ENCODE data around the gene CCDC47.
A peak's percentile ranks its signal among the peaks of the same experiment; 100 is the strongest.

The CCDC47 gene

DNA sequence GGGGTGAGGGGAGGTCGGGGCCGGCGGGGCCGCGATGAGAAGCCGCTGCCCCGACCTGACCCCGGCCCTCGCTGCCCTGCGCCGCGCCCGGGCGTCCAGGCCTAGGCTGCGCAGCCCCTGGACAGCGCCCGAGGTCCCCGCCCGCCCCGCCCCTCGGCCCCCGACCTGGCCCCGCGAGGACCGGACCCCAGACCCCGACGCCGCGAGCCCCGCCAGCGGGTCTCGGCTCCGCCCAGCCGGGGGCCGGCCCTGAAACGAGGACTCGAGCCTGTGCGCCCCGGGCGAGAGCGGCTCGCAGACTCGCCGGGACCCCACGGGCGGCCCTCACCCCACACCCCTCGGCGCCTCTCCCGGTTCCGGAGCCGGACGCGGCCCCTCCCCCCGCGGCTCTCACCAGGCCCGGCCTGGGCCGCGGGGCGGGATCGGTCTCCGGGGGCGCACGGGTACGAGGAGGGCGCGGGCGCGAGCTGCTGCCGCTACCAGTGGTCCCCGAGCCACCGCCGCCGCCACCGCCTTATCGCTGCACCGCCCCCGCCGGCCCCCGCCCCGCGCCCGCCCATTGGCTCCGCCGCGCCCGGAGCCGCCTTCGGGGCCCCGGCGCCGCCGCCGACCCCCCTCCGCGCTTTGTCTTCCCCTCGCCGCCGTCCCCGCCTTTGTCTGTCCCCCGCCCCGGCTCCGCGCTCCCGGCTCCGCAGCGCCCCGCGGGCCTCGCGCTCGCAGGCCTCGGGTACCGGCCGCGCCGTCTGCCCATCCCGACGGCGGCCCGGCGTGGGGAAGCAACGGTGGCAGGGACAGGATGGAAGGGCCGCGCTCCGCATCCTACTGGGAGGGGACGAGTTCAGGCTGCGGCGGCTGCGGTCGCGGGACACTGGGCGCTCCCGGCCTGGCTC lies 73.5 kb downstream of the CCDC47 start, which contains the start of gene LIMD2:
Gene LIMD2, minus strand, starts transcription at position 488 of the 890 bp plus-strand sequence. CDS start 827 bp downstream, outside the sequence.
- TF ChIP-seq CTCF (IDR thresholded peaks at IDR 0.05): no peak

- no peak for TF ChIP-seq CTCF (IDR thresholded peaks at IDR 0.05)
These were observed 74.3 kb downstream of the CCDC47 start for GRCh38 chr17:63698886-63699637.

DNA sequence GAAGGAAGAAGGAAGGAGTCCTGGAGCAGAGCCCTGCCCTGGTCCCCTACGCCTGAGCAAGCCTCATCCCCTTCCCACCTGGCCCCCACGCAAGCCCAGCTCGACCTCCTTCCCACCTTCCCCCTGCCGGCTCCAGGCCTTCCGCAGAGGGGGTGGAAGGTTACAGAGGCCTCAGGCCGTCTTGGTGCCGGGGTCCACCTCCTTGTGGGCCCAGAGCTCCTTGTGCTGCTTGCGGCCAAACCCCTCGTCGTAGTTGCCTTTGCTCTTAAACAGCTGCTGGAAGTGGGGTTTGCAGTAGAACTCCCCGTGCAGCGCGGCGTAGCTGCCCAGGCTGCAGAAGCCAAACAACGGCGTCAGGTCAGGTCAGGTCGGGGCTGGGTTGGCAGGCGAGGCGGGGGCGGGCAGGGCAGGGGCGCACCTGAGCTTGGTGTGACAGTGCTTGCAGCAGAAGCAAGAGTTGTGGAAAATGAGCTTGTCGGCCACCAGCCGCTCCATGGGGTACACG lies 75.0 kb downstream of the CCDC47 start:
- TF ChIP-seq CTCF (IDR thresholded peaks at IDR 0.05): no peak

DNA sequence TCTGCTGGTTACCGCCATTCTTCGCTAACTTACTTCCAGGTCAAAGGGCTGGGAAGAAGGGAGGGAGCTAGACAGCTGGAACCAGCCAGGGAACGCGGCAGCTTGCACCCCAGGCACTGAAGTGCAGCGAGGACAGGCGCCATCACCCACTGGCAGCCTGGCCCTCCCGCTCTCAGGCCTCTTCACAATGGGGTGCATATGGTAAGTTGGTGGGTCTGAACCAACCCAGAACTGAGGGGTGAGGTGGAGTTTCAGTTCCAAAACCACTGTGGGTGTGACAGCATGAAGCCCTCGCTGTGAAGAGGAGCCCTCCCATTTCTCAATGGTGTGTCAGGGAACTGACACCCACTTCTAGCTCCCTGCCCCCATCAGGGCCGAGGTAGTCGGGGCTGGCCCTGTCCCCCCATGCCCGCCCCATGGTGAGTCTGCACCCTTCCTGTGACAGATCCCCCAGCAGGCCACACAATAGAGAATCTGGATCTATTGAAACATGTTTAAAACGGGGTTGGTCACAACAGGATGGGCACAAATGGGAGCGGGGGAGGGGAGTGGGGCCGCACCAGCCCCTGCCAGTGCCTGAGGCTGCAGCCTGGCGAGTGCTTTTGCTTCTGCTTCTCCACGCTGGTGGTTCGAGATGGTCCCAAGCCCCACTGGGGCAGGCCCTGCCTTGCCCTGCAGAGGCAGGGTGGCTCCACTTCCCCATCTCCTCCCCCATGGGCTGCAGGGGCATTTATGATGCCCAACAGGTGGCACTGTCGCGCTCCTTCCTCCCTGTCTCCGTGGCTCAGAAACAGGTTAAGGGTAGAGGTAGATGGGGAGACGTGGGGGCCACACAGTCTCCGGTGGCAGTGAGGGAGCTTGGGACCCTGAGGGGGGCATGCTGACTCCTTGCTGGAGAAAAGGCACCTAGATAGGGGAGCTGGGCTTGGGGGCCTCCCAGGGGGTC lies 75.8 kb downstream of the CCDC47 start:
- peak; percentile 65 for TF ChIP-seq CTCF (IDR thresholded peaks at IDR 0.05)

DNA sequence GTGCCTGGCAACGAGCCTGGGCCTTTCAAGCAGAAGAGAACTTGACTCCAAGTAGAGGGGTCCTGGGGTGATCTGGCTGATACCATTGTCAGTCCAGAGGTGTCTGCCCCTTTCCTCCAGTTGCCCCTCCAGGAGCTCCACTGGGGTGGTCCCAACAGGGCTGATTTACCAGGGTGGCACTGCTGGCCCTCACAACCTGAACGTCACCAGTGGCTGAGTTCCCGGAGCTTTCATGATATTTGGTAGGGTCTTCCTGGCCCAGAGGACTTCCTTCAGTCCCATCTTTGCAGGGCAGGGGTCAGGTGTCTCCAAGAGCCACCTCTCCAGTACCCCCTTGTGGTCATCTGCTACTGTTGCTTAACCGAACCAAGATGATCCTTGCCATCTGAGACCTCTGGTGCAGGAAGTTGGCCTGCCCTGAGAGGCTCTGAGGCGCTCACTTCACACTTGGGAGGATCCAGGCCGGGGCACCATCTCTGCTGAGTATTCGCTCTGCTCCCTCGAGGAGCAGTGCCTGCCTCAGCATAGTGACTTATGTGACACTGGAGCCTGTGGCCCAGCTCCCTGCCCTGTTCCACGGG lies 76.9 kb downstream of the CCDC47 start:
- TF ChIP-seq CTCF (IDR thresholded peaks at IDR 0.05): peak; percentile 39

GRCh38 chr17:63695889-63696288 lies 77.5 kb downstream of the CCDC47 start:
- TF ChIP-seq CTCF (IDR thresholded peaks at IDR 0.05): no peak

Measured in LNCAP (cell line).